Activated CD8-positive, alpha-beta T cell treated with anti-CD3 and anti-CD28 coated beads for 36 hours (primary cell): ENCODE data around the gene B4GALT5. TPM values are rescaled to one million over a fixed set of nuclear protein-coding genes. Genes with fewer than 3 reads are reported as not detected.
A peak's percentile ranks its signal among the peaks of the same experiment; 100 is the strongest.

Experiments
- ATAC-seq: fragments of 200-7000 bp; cut with Tn5 transposase; one replicate; pipeline ENCODE4 v1.10.0; 2021; ENCODE audit warnings: mild to moderate bottlenecking, moderate library complexity
- CTCF ChIA-PET: fragments of 350-600 bp; sonication (Branson Sonifier 250); formaldehyde crosslinking; loops from one replicate; lab custom pipeline; 2021; ENCODE audit warnings: antibody characterized with exemption; lab: Charles Lee
- POLR2A ChIA-PET: fragments of 350-600 bp; sonication (Branson Sonifier 250); formaldehyde crosslinking; loops from one replicate; lab custom pipeline; 2021; ENCODE audit warnings: antibody characterized with exemption; lab: Charles Lee
- DNase-seq: peaks from one replicate; pipeline ENCODE4 v3.0.0-alpha.2; 2020
- H3K27ac Mint-ChIP-seq: one replicate; pipeline ENCODE4 v1.8.0; 2021; ENCODE audit warnings: mild to moderate bottlenecking, mixed read lengths
- H3K27me3 Mint-ChIP-seq: one replicate; pipeline ENCODE4 v1.8.0; 2021; ENCODE audit warnings: mixed read lengths
- H3K36me3 Mint-ChIP-seq: one replicate; pipeline ENCODE4 v1.8.0; 2021; ENCODE audit warnings: low read depth, mixed read lengths
- H3K4me1 Mint-ChIP-seq: one replicate; pipeline ENCODE4 v1.8.0; 2021; ENCODE audit warnings: low read depth, mixed read lengths
- H3K4me3 Mint-ChIP-seq: one replicate; pipeline ENCODE4 v1.8.0; 2021; ENCODE audit warnings: mild to moderate bottlenecking, moderate library complexity, mixed read lengths
- H3K9me3 Mint-ChIP-seq: one replicate; pipeline ENCODE4 v1.8.0; 2021; ENCODE audit warnings: mixed read lengths
- intact Hi-C: fragments of 100-400 bp; cut with micrococcal nuclease; formaldehyde crosslinking; loops from one replicate; pipeline ENCODE4 v1.10.0; 2022
- total RNA-seq, 2 experiments: library from RNA; stranded (reverse); gene quantifications; one replicate each; pipeline ENCODE4 v1.2.3, GENCODE V29; 2021
- TF ChIP-seq, protein P1 (sequence below): fragments of 200-600 bp; IDR thresholded peaks from one replicate; pipeline ENCODE4 v1.8.0; 2022; ENCODE audit warnings: antibody characterized with exemption, mild to moderate bottlenecking

The B4GALT5 gene
- total RNA-seq, 2 experiments from 2014 or later = 16.5 to 16.8 TPM

DNA sequence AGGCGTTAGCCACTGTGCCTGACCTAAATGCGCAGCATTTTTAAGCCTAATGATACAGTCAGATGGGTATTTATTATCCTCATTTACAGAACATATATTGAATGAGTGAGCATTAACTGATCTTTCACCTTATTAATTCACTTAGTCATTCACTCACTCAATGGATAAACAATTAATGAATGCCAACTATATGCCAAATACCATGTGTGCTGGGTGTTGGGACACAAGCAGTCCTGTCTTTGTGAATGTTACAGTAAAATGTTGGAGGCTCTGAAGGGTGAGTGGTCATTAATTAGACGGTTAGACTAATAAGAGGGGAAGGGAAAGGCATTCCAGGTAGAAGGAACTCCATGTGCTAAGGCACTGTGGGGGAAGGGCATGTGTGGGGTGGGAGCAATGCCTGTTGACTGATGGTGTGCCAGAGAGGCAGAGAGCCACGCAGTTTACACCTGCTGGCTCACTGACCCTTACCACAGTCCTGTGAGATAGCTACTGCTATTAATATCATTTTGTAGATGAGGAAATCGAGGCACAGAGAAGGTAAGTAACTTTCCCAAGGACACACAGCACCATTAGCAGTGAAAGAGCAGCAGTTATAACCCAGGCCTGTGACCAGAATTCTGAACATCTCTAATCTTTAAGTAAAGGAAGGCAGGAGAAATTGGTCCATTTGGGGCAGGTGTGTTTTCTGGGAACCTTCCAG is 38.7 kb upstream of the B4GALT5 start:
- CTCF ChIA-PET = interaction anchor here (1.3 kb wide), 1 partner anchor 93 kb away, joined by 3 read pairs; no protein-coding TSS in a partner anchor
- H3K27ac Mint-ChIP-seq = no peak overlapping the region
- no peaks in the 10 kb centered on the region for H3K36me3 Mint-ChIP-seq
- intact Hi-C loops = no loop called here
- no peak overlapping the region for H3K4me3 Mint-ChIP-seq
- H3K9me3 Mint-ChIP-seq = peaks cover under 1% of the 10 kb centered on the region
- TF ChIP-seq, protein P1, sequence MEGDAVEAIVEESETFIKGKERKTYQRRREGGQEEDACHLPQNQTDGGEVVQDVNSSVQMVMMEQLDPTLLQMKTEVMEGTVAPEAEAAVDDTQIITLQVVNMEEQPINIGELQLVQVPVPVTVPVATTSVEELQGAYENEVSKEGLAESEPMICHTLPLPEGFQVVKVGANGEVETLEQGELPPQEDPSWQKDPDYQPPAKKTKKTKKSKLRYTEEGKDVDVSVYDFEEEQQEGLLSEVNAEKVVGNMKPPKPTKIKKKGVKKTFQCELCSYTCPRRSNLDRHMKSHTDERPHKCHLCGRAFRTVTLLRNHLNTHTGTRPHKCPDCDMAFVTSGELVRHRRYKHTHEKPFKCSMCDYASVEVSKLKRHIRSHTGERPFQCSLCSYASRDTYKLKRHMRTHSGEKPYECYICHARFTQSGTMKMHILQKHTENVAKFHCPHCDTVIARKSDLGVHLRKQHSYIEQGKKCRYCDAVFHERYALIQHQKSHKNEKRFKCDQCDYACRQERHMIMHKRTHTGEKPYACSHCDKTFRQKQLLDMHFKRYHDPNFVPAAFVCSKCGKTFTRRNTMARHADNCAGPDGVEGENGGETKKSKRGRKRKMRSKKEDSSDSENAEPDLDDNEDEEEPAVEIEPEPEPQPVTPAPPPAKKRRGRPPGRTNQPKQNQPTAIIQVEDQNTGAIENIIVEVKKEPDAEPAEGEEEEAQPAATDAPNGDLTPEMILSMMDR = no peak
- H3K4me1 Mint-ChIP-seq = peaks cover 9% of the 10 kb centered on the region
- peaks cover 13% of the 10 kb centered on the region for H3K27me3 Mint-ChIP-seq
- POLR2A ChIA-PET = no interaction called here
- ATAC-seq (no peak), DNase-seq (no peak)

DNA sequence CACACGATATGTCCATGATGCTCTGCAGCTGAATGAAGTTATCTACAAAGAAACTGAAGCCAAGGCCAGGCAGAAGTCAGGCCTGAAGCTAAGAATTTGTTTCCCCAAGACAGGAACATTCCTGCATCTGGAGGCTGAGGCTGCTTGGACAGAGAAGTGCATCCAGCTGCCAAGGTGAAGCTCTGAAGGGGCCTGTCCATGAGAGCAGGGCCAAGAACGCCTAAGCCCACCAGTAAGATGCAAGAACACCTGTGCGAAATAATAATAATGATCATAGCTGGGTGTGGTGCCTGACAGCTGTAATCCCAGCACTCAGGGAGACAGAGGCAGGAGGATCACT is 37.7 kb upstream of the B4GALT5 start:
- intact Hi-C loops = no loop called here
- Mint-ChIP-seq H3K27me3 (peaks cover 10% of the 10 kb centered on the region), H3K27ac (no peak overlapping the region), H3K4me1 (peaks cover 9% of the 10 kb centered on the region), H3K36me3 (no peaks in the 10 kb centered on the region), H3K4me3 (no peak overlapping the region), H3K9me3 (no peaks in the 10 kb centered on the region)
- TF ChIP-seq, protein P1 = no peak
- DNase-seq = no peak
- no peak for ATAC-seq
- ChIA-PET POLR2A (no interaction called here), CTCF (interaction anchor here (1.2 to 1.8 kb wide), 3 partner anchors 95 to 210 kb away, joined by 3 to 5 read pairs (median 4); no protein-coding TSS in a partner anchor)

DNA sequence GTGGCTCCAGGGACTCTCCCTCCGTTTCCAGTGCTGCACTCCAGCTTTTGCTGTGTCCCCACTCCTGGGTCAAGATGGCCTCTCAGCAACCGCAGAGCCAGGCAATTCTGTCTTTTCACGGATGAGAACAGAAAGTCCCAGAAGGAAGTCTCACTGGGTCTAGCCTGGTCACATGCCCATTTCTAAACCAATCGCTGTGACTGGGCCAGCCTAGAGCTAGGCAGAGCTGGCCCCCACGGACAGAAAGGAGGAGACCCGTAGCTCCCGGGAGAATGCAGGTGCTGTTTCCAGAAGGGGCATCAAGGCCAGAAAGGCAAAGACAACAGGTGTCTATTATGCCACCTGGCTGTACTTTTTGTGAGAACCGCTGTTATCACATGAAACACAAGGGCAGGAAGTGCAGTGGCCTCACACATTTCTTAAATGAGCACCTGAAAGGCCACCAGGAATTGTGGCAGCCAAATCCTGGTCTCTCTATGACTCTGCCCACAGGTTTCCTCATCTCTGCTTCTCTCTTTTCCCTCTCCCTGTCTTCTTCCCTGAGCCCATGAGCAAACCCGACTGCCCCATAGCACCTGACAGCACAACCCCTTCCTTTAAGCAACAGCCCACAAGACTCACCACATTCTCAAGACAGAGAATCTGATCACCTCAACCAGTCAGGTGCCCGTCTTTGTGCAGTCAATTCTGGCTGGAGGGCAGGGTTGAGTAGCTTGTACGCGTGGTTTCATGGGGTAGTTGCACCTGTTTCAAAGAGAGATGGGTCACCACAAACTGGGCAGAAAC is 37.1 kb upstream of the B4GALT5 start:
- ATAC-seq = peak; percentile 56
- Mint-ChIP-seq H3K4me1 (peaks cover 9% of the 10 kb centered on the region), H3K36me3 (no peaks in the 10 kb centered on the region), H3K27me3 (peaks cover 8% of the 10 kb centered on the region), H3K4me3 (no peak overlapping the region), H3K9me3 (no peaks in the 10 kb centered on the region), H3K27ac (peak overlapping the region; percentile 1)
- DNase-seq = peak; percentile 47
- TF ChIP-seq, protein P1 = no peak
- intact Hi-C loops = no loop called here
- ChIA-PET POLR2A (no interaction called here), CTCF (interaction anchor here (1.2 to 1.8 kb wide), 3 partner anchors 94 to 209 kb away, joined by 3 to 5 read pairs (median 4); no protein-coding TSS in a partner anchor)

DNA sequence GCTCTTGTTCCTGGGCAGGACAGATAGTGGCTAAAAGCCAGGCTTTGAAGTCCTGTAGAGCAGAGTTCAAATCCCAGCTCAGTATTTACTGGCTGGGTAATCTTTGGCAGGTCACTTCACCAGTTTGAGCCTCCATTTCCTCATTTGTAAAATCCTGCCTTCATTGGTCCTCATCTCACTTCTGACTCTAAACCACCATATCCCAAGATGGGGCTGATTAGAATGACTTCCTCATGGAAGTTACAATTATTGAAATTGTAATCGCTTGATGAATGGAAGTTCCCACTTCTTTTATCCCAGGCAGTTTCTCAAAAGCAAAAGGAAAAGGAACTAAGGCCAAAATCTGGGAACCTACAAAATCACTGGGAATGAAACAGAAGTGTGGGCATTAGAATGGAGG is 35.9 kb upstream of the B4GALT5 start:
- Mint-ChIP-seq H3K4me3 (no peak overlapping the region), H3K9me3 (no peaks in the 10 kb centered on the region), H3K27me3 (peaks cover 8% of the 10 kb centered on the region), H3K36me3 (no peaks in the 10 kb centered on the region), H3K4me1 (peaks cover 9% of the 10 kb centered on the region), H3K27ac (no peak overlapping the region)
- ATAC-seq (no peak), DNase-seq (no peak)
- ChIA-PET CTCF (interaction anchor here (1.2 kb wide), 1 partner anchor 97 kb away, joined by 3 read pairs; no protein-coding TSS in a partner anchor), POLR2A (no interaction called here)
- TF ChIP-seq, protein P1 = no peak
- intact Hi-C loops = no loop called here

DNA sequence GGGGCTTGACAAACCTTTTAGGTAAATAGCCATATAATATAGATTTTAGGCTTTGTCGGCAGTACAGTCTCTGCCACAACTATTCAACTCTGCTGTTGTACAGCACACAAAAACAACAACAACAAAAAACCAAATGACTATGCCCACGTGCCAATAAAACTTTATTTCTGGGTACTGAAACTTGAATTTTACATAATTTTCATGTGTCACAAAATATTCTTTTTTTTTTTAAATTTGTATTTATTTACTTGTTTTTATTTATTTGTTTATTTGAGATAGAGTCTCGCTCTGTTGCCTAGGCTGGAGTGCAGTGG is 34.8 kb upstream of the B4GALT5 start:
- no peaks in the 10 kb centered on the region for H3K36me3 Mint-ChIP-seq
- no peaks in the 10 kb centered on the region for H3K9me3 Mint-ChIP-seq
- H3K27me3 Mint-ChIP-seq = peaks cover 3% of the 10 kb centered on the region
- DNase-seq (no peak), ATAC-seq (no peak)
- peaks cover 9% of the 10 kb centered on the region for H3K4me1 Mint-ChIP-seq
- CTCF ChIA-PET = no interaction called here
- POLR2A ChIA-PET = no interaction called here
- intact Hi-C loops = no loop called here
- H3K4me3 Mint-ChIP-seq = no peak overlapping the region
- TF ChIP-seq, protein P1 = no peak
- H3K27ac Mint-ChIP-seq = no peak overlapping the region
